WTC11 (cell line): ENCODE measurements around the gene NRBP1. TPM values are rescaled to one million over a fixed set of nuclear protein-coding genes. Genes with fewer than 3 reads are reported as not detected.
A peak's percentile ranks its signal among the peaks of the same experiment; 100 is the strongest.

Source experiments
- ATAC-seq: fragments of 200-7000 bp; cut with Tn5 transposase; 2 replicates; pipeline ENCODE4 v1.10.0; 2021; ENCODE audit warnings: mild to moderate bottlenecking, moderate library complexity
- CTCF ChIA-PET: fragments of 300-600 bp; sonication (Branson Sonifier 250); formaldehyde crosslinking; loops from one replicate; lab custom pipeline; 2021; ENCODE audit warnings: antibody characterized with exemption; lab: Charles Lee
- POLR2A ChIA-PET: fragments of 350-600 bp; sonication (Branson Sonifier 250); formaldehyde crosslinking; loops from one replicate; lab custom pipeline; 2021; ENCODE audit warnings: antibody characterized with exemption; lab: Charles Lee
- DNase-seq: peaks from one replicate; pipeline ENCODE4 v3.0.0; 2021; ENCODE audit warnings: low spot score
- H3K27ac Mint-ChIP-seq: 2 replicates; pipeline ENCODE4 v1.8.0; 2021; ENCODE audit warnings: mixed read lengths
- H3K27me3 Mint-ChIP-seq: 2 replicates; pipeline ENCODE4 v1.8.0; 2021; ENCODE audit warnings: low read depth, mild to moderate bottlenecking, moderate library complexity, mixed read lengths
- H3K36me3 Mint-ChIP-seq: 2 replicates; pipeline ENCODE4 v1.8.0; 2021; ENCODE audit warnings: mixed read lengths
- H3K4me1 Mint-ChIP-seq: 2 replicates; pipeline ENCODE4 v1.8.0; 2022; ENCODE audit warnings: mixed read lengths
- H3K4me3 Mint-ChIP-seq: 2 replicates; pipeline ENCODE4 v1.8.0; 2021; ENCODE audit warnings: mild to moderate bottlenecking, moderate library complexity, mixed read lengths
- H3K9me3 Mint-ChIP-seq: 2 replicates; pipeline ENCODE4 v1.8.0; 2021; ENCODE audit warnings: mixed read lengths
- CBFB ChIP-seq: sonication (generic); formaldehyde crosslinking; IDR thresholded peaks from 2 replicates; pipeline ENCODE4 v1.8.1; 2022; ENCODE audit warnings: mild to moderate bottlenecking, low read depth, missing genetic modification reagents
- CREB1 ChIP-seq: sonication (generic); formaldehyde crosslinking; IDR thresholded peaks from 2 replicates; pipeline ENCODE4 v1.8.0; 2023; ENCODE audit warnings: mild to moderate bottlenecking, missing genetic modification reagents
- CREM ChIP-seq: sonication (generic); formaldehyde crosslinking; IDR thresholded peaks from 2 replicates; pipeline ENCODE4 v1.8.1; 2022; ENCODE audit warnings: mild to moderate bottlenecking, missing genetic modification reagents, moderate library complexity
- FOXJ3 ChIP-seq: sonication (generic); formaldehyde crosslinking; IDR thresholded peaks from 2 replicates; pipeline ENCODE4 v1.9.0; 2021; ENCODE audit warnings: missing genetic modification reagents, mild to moderate bottlenecking, borderline replicate concordance
- NFATC4 ChIP-seq: fragments of 250-450 bp; sonication (Bioruptor Pico); IDR thresholded peaks from 2 replicates; pipeline ENCODE4 v1.9.0; 2021; ENCODE audit warnings: mild to moderate bottlenecking
- NR2C2 ChIP-seq: sonication (generic); formaldehyde crosslinking; IDR thresholded peaks from 2 replicates; pipeline ENCODE4 v1.8.0; 2022; ENCODE audit warnings: mild to moderate bottlenecking, missing genetic modification reagents
- TEAD1 ChIP-seq: sonication (generic); formaldehyde crosslinking; IDR thresholded peaks from 2 replicates; pipeline ENCODE4 v1.8.0; 2022; ENCODE audit warnings: mild to moderate bottlenecking, missing genetic modification reagents
- ZNF121 ChIP-seq: sonication (generic); formaldehyde crosslinking; IDR thresholded peaks from 2 replicates; pipeline ENCODE4 v1.8.0; 2023; ENCODE audit warnings: missing genetic modification reagents
- ZNF219 ChIP-seq: sonication (generic); formaldehyde crosslinking; IDR thresholded peaks from 2 replicates; pipeline ENCODE4 v1.8.0; 2023; ENCODE audit warnings: missing genetic modification reagents, mild to moderate bottlenecking, borderline replicate concordance
- ZNF232 ChIP-seq: sonication (generic); formaldehyde crosslinking; IDR thresholded peaks from 2 replicates; pipeline ENCODE4 v1.8.0; 2022; ENCODE audit warnings: mild to moderate bottlenecking, missing genetic modification reagents
- ZNF416 ChIP-seq: fragments of 250-450 bp; sonication (Bioruptor Pico); IDR thresholded peaks from 2 replicates; pipeline ENCODE4 v1.9.0; 2021; ENCODE audit warnings: mild to moderate bottlenecking, inconsistent platforms
- total RNA-seq: library from RNA; stranded (reverse); gene quantifications from 3 replicates; pipeline ENCODE4 v1.2.3, GENCODE V29; 2021
- TF ChIP-seq, protein P1 (sequence below): fragments of 250-450 bp; sonication (Bioruptor Pico); IDR thresholded peaks from 2 replicates; pipeline ENCODE4 v1.9.0; 2021; ENCODE audit warnings: mild to moderate bottlenecking
- TF ChIP-seq, protein P2 (sequence below): fragments of 200-600 bp; IDR thresholded peaks from 2 replicates; pipeline ENCODE4 v1.8.0; 2022; ENCODE audit warnings: antibody characterized with exemption
- TF ChIP-seq, protein P3 (sequence below): sonication (generic); formaldehyde crosslinking; IDR thresholded peaks from 2 replicates; pipeline ENCODE4 v1.8.0; 2023; ENCODE audit warnings: mild to moderate bottlenecking, missing genetic modification reagents
- TF ChIP-seq, protein P4 (sequence below): sonication (generic); formaldehyde crosslinking; IDR thresholded peaks from 2 replicates; pipeline ENCODE4 v1.8.1; 2023; ENCODE audit warnings: mild to moderate bottlenecking, missing genetic modification reagents
- TF ChIP-seq, protein P5 (sequence below): fragments of 250-450 bp; sonication (Bioruptor Pico); IDR thresholded peaks from 2 replicates; pipeline ENCODE4 v1.9.0; 2021; ENCODE audit warnings: moderate library complexity, mild to moderate bottlenecking, inconsistent platforms, borderline replicate concordance

The NRBP1 gene
- total RNA-seq, 1 experiment from 2014 or later, result 110 TPM

DNA sequence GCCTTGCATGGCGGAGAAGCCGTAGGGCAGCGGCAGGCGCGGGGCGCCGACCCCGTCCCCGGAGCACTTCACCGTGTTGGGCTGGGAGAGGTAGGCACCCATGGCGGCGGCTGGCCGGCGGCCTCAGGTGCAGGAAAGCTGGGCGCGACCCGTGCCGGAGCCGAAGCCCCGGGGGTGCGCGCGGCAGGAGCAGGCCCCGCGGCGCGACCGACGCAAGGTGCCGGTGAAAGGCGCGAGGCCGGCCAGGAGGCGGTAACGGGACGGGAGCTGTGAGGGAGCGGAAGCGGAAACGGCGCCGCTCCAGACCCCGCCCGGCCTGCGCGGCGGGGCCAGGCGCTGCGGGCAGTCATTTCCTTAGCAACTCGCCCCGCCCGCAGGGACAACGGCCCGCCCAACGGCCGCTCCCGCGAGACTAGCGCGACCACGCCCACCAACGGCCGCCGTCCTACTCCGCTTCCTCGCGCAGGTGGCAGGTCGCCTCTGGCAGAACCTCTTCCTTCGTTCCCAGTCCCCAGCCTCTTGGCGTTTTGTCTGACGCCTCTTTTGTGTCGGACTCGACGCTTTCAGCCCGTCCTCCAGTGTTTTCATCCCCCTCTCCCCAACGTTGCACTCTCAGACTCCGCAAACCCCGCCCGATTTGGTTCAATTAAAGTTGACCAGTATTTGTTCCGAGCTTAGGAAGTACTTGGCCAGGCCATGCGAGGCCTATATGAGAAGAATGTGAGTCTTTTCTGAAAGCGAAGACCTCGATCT is 18.9 kb upstream of the NRBP1 start, which contains the start of gene PPM1G (continued):
- TF ChIP-seq, protein P1, sequence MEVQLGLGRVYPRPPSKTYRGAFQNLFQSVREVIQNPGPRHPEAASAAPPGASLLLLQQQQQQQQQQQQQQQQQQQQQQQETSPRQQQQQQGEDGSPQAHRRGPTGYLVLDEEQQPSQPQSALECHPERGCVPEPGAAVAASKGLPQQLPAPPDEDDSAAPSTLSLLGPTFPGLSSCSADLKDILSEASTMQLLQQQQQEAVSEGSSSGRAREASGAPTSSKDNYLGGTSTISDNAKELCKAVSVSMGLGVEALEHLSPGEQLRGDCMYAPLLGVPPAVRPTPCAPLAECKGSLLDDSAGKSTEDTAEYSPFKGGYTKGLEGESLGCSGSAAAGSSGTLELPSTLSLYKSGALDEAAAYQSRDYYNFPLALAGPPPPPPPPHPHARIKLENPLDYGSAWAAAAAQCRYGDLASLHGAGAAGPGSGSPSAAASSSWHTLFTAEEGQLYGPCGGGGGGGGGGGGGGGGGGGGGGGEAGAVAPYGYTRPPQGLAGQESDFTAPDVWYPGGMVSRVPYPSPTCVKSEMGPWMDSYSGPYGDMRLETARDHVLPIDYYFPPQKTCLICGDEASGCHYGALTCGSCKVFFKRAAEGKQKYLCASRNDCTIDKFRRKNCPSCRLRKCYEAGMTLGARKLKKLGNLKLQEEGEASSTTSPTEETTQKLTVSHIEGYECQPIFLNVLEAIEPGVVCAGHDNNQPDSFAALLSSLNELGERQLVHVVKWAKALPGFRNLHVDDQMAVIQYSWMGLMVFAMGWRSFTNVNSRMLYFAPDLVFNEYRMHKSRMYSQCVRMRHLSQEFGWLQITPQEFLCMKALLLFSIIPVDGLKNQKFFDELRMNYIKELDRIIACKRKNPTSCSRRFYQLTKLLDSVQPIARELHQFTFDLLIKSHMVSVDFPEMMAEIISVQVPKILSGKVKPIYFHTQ (CRISPR knock-in tag), result no peak
- TF ChIP-seq ZNF416 (CRISPR knock-in tag), result no peak
- no peak for TF ChIP-seq NR2C2 (CRISPR knock-in tag)
- TF ChIP-seq TEAD1 (CRISPR knock-in tag), result 0 out of 2 replicates have a peak, but pooled peaks have one; percentile 27
- no peak for TF ChIP-seq NFATC4 (CRISPR knock-in tag)
- no peak for TF ChIP-seq ZNF121 (CRISPR knock-in tag)
- no peak for TF ChIP-seq FOXJ3 (CRISPR knock-in tag)
- TF ChIP-seq, protein P2, sequence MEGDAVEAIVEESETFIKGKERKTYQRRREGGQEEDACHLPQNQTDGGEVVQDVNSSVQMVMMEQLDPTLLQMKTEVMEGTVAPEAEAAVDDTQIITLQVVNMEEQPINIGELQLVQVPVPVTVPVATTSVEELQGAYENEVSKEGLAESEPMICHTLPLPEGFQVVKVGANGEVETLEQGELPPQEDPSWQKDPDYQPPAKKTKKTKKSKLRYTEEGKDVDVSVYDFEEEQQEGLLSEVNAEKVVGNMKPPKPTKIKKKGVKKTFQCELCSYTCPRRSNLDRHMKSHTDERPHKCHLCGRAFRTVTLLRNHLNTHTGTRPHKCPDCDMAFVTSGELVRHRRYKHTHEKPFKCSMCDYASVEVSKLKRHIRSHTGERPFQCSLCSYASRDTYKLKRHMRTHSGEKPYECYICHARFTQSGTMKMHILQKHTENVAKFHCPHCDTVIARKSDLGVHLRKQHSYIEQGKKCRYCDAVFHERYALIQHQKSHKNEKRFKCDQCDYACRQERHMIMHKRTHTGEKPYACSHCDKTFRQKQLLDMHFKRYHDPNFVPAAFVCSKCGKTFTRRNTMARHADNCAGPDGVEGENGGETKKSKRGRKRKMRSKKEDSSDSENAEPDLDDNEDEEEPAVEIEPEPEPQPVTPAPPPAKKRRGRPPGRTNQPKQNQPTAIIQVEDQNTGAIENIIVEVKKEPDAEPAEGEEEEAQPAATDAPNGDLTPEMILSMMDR, result no peak
- no peak for TF ChIP-seq CREB1 (CRISPR knock-in tag)
- TF ChIP-seq ZNF232 (CRISPR knock-in tag), result peak; percentile 87; the same call in 1 of the 2 replicates

DNA sequence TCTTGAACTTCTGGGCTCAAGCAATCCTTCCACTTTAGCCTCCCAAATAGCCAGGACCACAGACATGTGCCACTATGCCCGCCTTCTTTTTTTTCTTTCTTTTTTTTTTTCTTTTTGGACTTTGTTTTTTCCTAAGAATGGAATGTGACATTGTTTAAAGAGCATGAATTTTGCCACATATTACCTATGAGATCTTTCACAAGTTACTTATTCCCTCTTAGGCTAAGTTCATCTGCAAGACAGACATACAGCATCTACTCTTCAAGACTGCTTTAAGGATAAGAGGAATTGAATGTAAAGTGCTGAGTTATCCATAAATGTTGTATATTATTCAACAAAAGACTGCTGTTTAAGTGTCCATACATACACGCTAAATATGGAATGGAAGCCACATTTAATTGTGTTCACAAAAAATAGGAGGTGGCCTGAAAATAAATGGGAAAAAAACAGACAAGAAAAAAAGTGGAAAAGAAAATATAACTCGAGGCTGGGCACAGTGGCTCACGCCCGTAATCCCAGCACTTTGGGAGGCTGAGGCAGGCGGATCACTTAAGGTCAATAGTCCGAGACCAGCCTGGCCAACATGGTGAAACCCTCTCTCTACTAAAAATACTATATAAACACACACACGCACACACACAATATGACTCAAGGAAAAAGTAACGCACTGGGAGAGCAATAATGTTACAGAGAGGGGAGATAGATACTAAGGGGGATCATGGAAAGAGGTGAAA is 15.8 kb upstream of the NRBP1 start:
- POLR2A ChIA-PET, result no interaction called here
- Mint-ChIP-seq H3K4me3 (no peak overlapping the region), H3K4me1 (peaks cover 11% of the 10 kb centered on the region), H3K27me3 (peaks cover 13% of the 10 kb centered on the region), H3K27ac (no peak overlapping the region), H3K9me3 (peaks cover 8% of the 10 kb centered on the region), H3K36me3 (peaks cover 4% of the 10 kb centered on the region; the same call in 1 of the 2 replicates)
- TF ChIP-seq, protein P3, sequence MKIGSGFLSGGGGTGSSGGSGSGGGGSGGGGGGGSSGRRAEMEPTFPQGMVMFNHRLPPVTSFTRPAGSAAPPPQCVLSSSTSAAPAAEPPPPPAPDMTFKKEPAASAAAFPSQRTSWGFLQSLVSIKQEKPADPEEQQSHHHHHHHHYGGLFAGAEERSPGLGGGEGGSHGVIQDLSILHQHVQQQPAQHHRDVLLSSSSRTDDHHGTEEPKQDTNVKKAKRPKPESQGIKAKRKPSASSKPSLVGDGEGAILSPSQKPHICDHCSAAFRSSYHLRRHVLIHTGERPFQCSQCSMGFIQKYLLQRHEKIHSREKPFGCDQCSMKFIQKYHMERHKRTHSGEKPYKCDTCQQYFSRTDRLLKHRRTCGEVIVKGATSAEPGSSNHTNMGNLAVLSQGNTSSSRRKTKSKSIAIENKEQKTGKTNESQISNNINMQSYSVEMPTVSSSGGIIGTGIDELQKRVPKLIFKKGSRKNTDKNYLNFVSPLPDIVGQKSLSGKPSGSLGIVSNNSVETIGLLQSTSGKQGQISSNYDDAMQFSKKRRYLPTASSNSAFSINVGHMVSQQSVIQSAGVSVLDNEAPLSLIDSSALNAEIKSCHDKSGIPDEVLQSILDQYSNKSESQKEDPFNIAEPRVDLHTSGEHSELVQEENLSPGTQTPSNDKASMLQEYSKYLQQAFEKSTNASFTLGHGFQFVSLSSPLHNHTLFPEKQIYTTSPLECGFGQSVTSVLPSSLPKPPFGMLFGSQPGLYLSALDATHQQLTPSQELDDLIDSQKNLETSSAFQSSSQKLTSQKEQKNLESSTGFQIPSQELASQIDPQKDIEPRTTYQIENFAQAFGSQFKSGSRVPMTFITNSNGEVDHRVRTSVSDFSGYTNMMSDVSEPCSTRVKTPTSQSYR, result no peak
- TF ChIP-seq CBFB (CRISPR knock-in tag), result no peak
- DNase-seq, result no peak
- no peak for ATAC-seq
- CTCF ChIA-PET, result no interaction called here

DNA sequence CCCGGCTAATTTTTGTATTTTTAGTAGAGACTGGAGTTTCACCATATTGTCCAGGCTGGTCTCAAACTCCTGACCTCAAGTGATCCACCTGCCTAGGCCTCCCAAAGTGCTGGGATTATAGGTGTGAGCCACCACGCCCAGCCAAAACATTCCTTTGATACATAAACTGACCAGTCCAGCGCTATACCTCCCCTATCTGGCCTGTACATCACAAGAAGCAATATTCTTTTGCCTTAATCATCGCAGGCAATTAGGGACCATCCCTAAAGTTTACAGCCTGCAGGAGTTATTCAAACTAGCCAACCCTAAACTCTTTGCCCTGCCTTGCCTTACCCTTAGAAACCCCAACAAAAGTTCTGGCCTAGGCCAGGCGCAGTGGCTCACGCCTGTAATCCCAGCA is 12.3 kb upstream of the NRBP1 start:
- no peak for ATAC-seq
- H3K27me3 Mint-ChIP-seq, result peaks cover 13% of the 10 kb centered on the region
- no peak overlapping the region for H3K27ac Mint-ChIP-seq
- no peak for DNase-seq
- POLR2A ChIA-PET, result interaction anchor here (0.6 kb wide), 1 partner anchor 24 kb away, joined by 3 read pairs; no protein-coding TSS in a partner anchor
- no peaks in the 10 kb centered on the region; the same call in 1 of the 2 replicates for H3K36me3 Mint-ChIP-seq
- CTCF ChIA-PET, result interaction anchor here (1.5 kb wide), 1 partner anchor 8 kb away, joined by 4 read pairs; no protein-coding TSS in a partner anchor
- no peaks in the 10 kb centered on the region for H3K4me1 Mint-ChIP-seq
- no peak overlapping the region for H3K4me3 Mint-ChIP-seq
- H3K9me3 Mint-ChIP-seq, result peaks cover 3% of the 10 kb centered on the region
- TF ChIP-seq, protein P4, sequence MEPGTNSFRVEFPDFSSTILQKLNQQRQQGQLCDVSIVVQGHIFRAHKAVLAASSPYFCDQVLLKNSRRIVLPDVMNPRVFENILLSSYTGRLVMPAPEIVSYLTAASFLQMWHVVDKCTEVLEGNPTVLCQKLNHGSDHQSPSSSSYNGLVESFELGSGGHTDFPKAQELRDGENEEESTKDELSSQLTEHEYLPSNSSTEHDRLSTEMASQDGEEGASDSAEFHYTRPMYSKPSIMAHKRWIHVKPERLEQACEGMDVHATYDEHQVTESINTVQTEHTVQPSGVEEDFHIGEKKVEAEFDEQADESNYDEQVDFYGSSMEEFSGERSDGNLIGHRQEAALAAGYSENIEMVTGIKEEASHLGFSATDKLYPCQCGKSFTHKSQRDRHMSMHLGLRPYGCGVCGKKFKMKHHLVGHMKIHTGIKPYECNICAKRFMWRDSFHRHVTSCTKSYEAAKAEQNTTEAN (CRISPR knock-in tag), result no peak
- TF ChIP-seq, protein P5, sequence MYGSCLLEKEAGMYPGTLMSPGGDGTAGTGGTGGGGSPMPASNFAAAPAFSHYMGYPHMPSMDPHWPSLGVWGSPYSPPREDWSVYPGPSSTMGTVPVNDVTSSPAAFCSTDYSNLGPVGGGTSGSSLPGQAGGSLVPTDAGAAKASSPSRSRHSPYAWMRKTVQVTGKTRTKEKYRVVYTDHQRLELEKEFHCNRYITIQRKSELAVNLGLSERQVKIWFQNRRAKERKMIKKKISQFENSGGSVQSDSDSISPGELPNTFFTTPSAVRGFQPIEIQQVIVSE, result no peak
- no peak for TF ChIP-seq CREM
- TF ChIP-seq, protein P3, result no peak
- TF ChIP-seq ZNF416 (CRISPR knock-in tag), result no peak
- no peak for TF ChIP-seq ZNF219 (CRISPR knock-in tag)
